Urinary bladder (tissue), 4 donors: ENCODE measurements around the gene PIGW. TPM values are rescaled to one million over a fixed set of nuclear protein-coding genes. Genes with fewer than 3 reads are reported as not detected.
"Not testable (repeated sequence)": the region's sequence is repeated elsewhere in the genome, so short reads cannot be mapped to it uniquely, and the experiment has no call there.

Experiments
- DNase-seq: peaks from one replicate; pipeline ENCODE4 v3.0.0-alpha.2; 2015; ENCODE audit errors: extremely low spot score
- H3K27ac ChIP-seq: one replicate; pipeline ENCODE4 v1.5.1; 2013; ENCODE audit warnings: low read depth, mild to moderate bottlenecking, moderate library complexity
- H3K36me3 ChIP-seq: one replicate; pipeline ENCODE4 v1.6.1; 2013; ENCODE audit warnings: mild to moderate bottlenecking, moderate library complexity; ENCODE audit not compliant: insufficient read depth
- H3K4me1 ChIP-seq: one replicate; pipeline ENCODE4 v1.6.1; 2013; ENCODE audit warnings: mild to moderate bottlenecking, moderate library complexity; ENCODE audit not compliant: insufficient read depth
- H3K4me3 ChIP-seq: one replicate; pipeline ENCODE4 v1.5.1; 2013; ENCODE audit warnings: low read depth, low read length
- whole genome bisulfite sequencing: extraction: QIAGEN DNeasy Blood & Tissue Kit; methylation state at CpG from one replicate; pipeline ENCODE4 v1.1.7; 2013; 5-methylcytosine and 5-hydroxymethylcytosine counted together
- polyA plus RNA-seq: library from polyadenylated mRNA; stranded (reverse); fragments of 200-250 nt; gene quantifications from one replicate; pipeline ENCODE4 v1.2.3, GENCODE V29; 2013
- total RNA-seq: library from RNA; depleted of rRNA; stranded (reverse); fragments of >200 nt; gene quantifications from one replicate; pipeline ENCODE4 v1.2.3, GENCODE V29; 2014
- donor health status: healthy with polysubstance abuse.
- donor health status: healthy.

PIGW gene
- total and polyA plus RNA-seq, 2 donors = 5.6 to 6.8 TPM

- 89% methylated on average over 6 of the region's 6 CpGs for WGBS
- no peak for DNase-seq
- H3K27ac ChIP-seq = no peak overlapping the region
- no peaks in the 10 kb centered on the region for H3K4me1 ChIP-seq
- H3K36me3 ChIP-seq = no peaks in the 10 kb centered on the region
- H3K4me3 ChIP-seq = no peak overlapping the region
Measured at GRCh38 chr17:36501963-36502362, 32.8 kb upstream of the PIGW start.

- Histone ChIP-seq H3K27ac (no peak overlapping the region), H3K4me3 (no peak overlapping the region), H3K36me3 (no peaks in the 10 kb centered on the region), H3K4me1 (no peaks in the 10 kb centered on the region)
- no peak for DNase-seq
- WGBS = 91% methylated on average over 7 of the region's 7 CpGs
Measured at GRCh38 chr17:36503456-36504155, 31.2 kb upstream of the PIGW start.

GRCh38 chr17:36504156-36504545 lies 30.6 kb upstream of the PIGW start:
- 97% methylated on average over 5 of the region's 5 CpGs for WGBS
- H3K36me3 ChIP-seq = no peaks in the 10 kb centered on the region
- H3K4me1 ChIP-seq = no peaks in the 10 kb centered on the region
- no peak overlapping the region for H3K27ac ChIP-seq
- H3K4me3 ChIP-seq = no peak overlapping the region
- no peak for DNase-seq

GRCh38 chr17:36505171-36505570 lies 29.6 kb upstream of the PIGW start:
- 93% methylated on average over 8 of the region's 8 CpGs for WGBS
- no peak for DNase-seq
- H3K4me3 ChIP-seq = no peak overlapping the region

GRCh38 chr17:36506249-36506826 lies 28.4 kb upstream of the PIGW start:
- 83% methylated on average over 6 of the region's 6 CpGs for WGBS
- no peak overlapping the region for H3K4me3 ChIP-seq
- no peak for DNase-seq
- no peaks in the 10 kb centered on the region for H3K36me3 ChIP-seq
- H3K4me1 ChIP-seq = no peaks in the 10 kb centered on the region
- no peak overlapping the region for H3K27ac ChIP-seq

More at GRCh38 chr17:36505171-36505570, 29.6 kb upstream of the PIGW start:
- Histone ChIP-seq H3K36me3 (no peaks in the 10 kb centered on the region), H3K27ac (no peak overlapping the region), H3K4me1 (no peaks in the 10 kb centered on the region)

GRCh38 chr17:36506831-36507230 lies 28.0 kb upstream of the PIGW start:
- DNase-seq = no peak
- H3K36me3 ChIP-seq = no peaks in the 10 kb centered on the region
- H3K4me1 ChIP-seq = no peaks in the 10 kb centered on the region
- WGBS = 95% methylated on average over 11 of the region's 11 CpGs
- no peak overlapping the region for H3K4me3 ChIP-seq
- H3K27ac ChIP-seq = no peak overlapping the region

- no peak for DNase-seq
- H3K36me3 ChIP-seq = no peaks in the 10 kb centered on the region
- WGBS = 86% methylated on average over 6 of the region's 6 CpGs
- no peaks in the 10 kb centered on the region for H3K4me1 ChIP-seq
- no peak overlapping the region for H3K4me3 ChIP-seq
- H3K27ac ChIP-seq = no peak overlapping the region
Measured at GRCh38 chr17:36507266-36507665, 27.5 kb upstream of the PIGW start.

- 95% methylated on average over 2 of the region's 2 CpGs for WGBS
- H3K4me3 ChIP-seq, DNase-seq, H3K27ac ChIP-seq, H3K4me1 ChIP-seq, H3K36me3 ChIP-seq: not testable (repeated sequence)
Measured at GRCh38 chr17:36508439-36508838, 26.3 kb upstream of the PIGW start.

GRCh38 chr17:36509272-36509985 lies 25.4 kb upstream of the PIGW start:
- H3K36me3 ChIP-seq = no peaks in the 10 kb centered on the region
- DNase-seq = no peak
- no peaks in the 10 kb centered on the region for H3K4me1 ChIP-seq
- WGBS = 94% methylated on average over 9 of the region's 9 CpGs
- H3K4me3 ChIP-seq = no peak overlapping the region
- no peak overlapping the region for H3K27ac ChIP-seq

GRCh38 chr17:36510636-36511035 lies 24.2 kb upstream of the PIGW start:
- no peak overlapping the region for H3K4me3 ChIP-seq
- 84% methylated on average over 14 of the region's 14 CpGs for WGBS
- no peak for DNase-seq
- H3K36me3 ChIP-seq = no peaks in the 10 kb centered on the region
- no peak overlapping the region for H3K27ac ChIP-seq
- no peaks in the 10 kb centered on the region for H3K4me1 ChIP-seq

- DNase-seq = no peak
- no peak overlapping the region for H3K27ac ChIP-seq
- no peak overlapping the region for H3K4me3 ChIP-seq
- H3K4me1 ChIP-seq = no peaks in the 10 kb centered on the region
- no peaks in the 10 kb centered on the region for H3K36me3 ChIP-seq
- WGBS = 87% methylated on average over 6 of the region's 6 CpGs
Measured at GRCh38 chr17:36511216-36511615, 23.6 kb upstream of the PIGW start.

- no peaks in the 10 kb centered on the region for H3K36me3 ChIP-seq
Measured at GRCh38 chr17:36512641-36513040, 22.1 kb upstream of the PIGW start.

GRCh38 chr17:36514856-36515255 lies 19.9 kb upstream of the PIGW start:
- Histone ChIP-seq H3K27ac (no peak overlapping the region), H3K36me3 (no peaks in the 10 kb centered on the region), H3K4me3 (no peak overlapping the region), H3K4me1 (no peaks in the 10 kb centered on the region)
- WGBS = 97% methylated on average over 3 of the region's 3 CpGs
- no peak for DNase-seq

More at GRCh38 chr17:36512641-36513040, 22.1 kb upstream of the PIGW start:
- no peaks in the 10 kb centered on the region for H3K4me1 ChIP-seq
- DNase-seq = no peak
- no peak overlapping the region for H3K27ac ChIP-seq
- no peak overlapping the region for H3K4me3 ChIP-seq
- WGBS = 90% methylated on average over 5 of the region's 5 CpGs

- Histone ChIP-seq H3K36me3 (no peaks in the 10 kb centered on the region), H3K27ac (no peak overlapping the region)
- WGBS = 92% methylated on average over 4 of the region's 4 CpGs
Measured at GRCh38 chr17:36515837-36516236, 18.9 kb upstream of the PIGW start.

More at GRCh38 chr17:36515837-36516236, 18.9 kb upstream of the PIGW start:
- no peak for DNase-seq
- H3K4me3 ChIP-seq = no peak overlapping the region
- H3K4me1 ChIP-seq = no peaks in the 10 kb centered on the region
